IPS-20b (cell line): ENCODE results near the gene KCTD3.
A peak's percentile ranks its signal among the peaks of the same experiment; 100 is the strongest.

Experiments
- H3K27ac ChIP-seq: one replicate; pipeline ENCODE4 v1.5.1; 2013; ENCODE audit warnings: low read length
- H3K27me3 ChIP-seq: 2 replicates; pipeline ENCODE4 v1.6.1; 2013; ENCODE audit warnings: mild to moderate bottlenecking, low read length, inconsistent platforms; ENCODE audit not compliant: insufficient read depth
- H3K36me3 ChIP-seq: 2 replicates; pipeline ENCODE4 v1.6.1; 2013; ENCODE audit warnings: low read depth, mild to moderate bottlenecking, inconsistent platforms, low read length, moderate library complexity; ENCODE audit not compliant: insufficient read depth
- H3K4me1 ChIP-seq: 2 replicates; pipeline ENCODE4 v1.6.1; 2013; ENCODE audit warnings: mild to moderate bottlenecking, control low read depth, inconsistent platforms, low read length, moderate library complexity; ENCODE audit not compliant: insufficient read depth
- H3K4me3 ChIP-seq: 2 replicates; pipeline ENCODE4 v1.5.1; 2013; ENCODE audit warnings: mild to moderate bottlenecking, low read length, inconsistent platforms
- H3K9ac ChIP-seq: 2 replicates; pipeline ENCODE4 v1.6.1; 2013; ENCODE audit warnings: low read depth, mild to moderate bottlenecking, inconsistent platforms, low read length, moderate library complexity
- H3K9me3 ChIP-seq: 2 replicates; pipeline ENCODE4 v1.6.1; 2013; ENCODE audit warnings: mild to moderate bottlenecking, low read depth, low read length, inconsistent platforms; ENCODE audit not compliant: insufficient read depth

Gene KCTD3

DNA sequence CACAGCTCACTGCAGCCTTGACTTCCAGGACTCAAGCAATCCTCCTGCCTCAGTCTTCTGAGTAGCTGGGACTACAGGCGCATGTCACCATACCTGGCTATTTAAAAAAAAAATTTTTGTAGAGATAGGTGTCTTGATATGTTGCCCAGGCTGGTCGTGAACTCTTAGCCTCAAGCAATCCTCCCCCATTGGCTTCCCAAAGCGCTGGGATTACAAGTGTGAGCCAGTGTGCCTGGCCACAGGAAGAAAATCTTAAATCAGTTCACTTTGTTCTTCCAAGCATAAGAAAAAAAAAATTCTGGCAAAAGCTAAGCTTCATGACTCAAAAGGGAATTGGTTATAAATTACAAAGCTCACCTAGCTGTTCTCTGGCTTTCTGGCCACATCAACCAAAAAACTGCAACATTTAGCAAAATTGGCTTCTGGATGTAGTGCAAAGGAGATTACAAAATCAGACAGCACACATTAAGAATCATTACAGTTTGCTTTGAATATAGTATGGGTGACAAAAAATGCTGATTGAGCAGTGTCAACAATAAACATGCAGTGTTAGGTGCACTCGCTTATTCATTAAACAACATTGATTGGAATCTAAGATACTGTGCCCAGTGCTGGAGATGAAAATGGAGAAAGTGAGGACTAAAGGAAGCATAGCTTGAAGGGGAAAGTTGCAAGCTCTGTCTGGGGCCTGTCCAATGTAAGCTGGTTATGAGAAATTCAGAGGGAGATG, 76.7 kb downstream of the KCTD3 start:
- Histone ChIP-seq H3K27me3 (no peaks in the 10 kb centered on the region; the same call in 1 of the 2 replicates), H3K36me3 (no peaks in the 10 kb centered on the region), H3K9me3 (no peaks in the 10 kb centered on the region), H3K4me1 (peaks cover 8% of the 10 kb centered on the region; the same call in 1 of the 2 replicates), H3K27ac (no peak overlapping the region), H3K9ac (no peak overlapping the region), H3K4me3 (no peak overlapping the region)

GRCh38 chr1:215645182-215645581, 78.1 kb downstream of the KCTD3 start:
- no peak overlapping the region for H3K27ac ChIP-seq
- no peak overlapping the region for H3K9ac ChIP-seq
- H3K4me1 ChIP-seq, result peaks cover 9% of the 10 kb centered on the region; the same call in 1 of the 2 replicates
- H3K9me3 ChIP-seq, result no peaks in the 10 kb centered on the region
- no peak overlapping the region for H3K4me3 ChIP-seq
- H3K27me3 ChIP-seq, result no peaks in the 10 kb centered on the region; the same call in 1 of the 2 replicates
- H3K36me3 ChIP-seq, result no peaks in the 10 kb centered on the region

- H3K9ac ChIP-seq, result no peak overlapping the region
- H3K4me3 ChIP-seq, result no peak overlapping the region
- H3K4me1 ChIP-seq, result peaks cover 16% of the 10 kb centered on the region
- no peaks in the 10 kb centered on the region for H3K9me3 ChIP-seq
- H3K27ac ChIP-seq, result no peak overlapping the region
- no peaks in the 10 kb centered on the region for H3K36me3 ChIP-seq
- no peaks in the 10 kb centered on the region; the same call in 1 of the 2 replicates for H3K27me3 ChIP-seq
Observed at GRCh38 chr1:215645861-215646260, 78.8 kb downstream of the KCTD3 start.

GRCh38 chr1:215647738-215648137, 80.6 kb downstream of the KCTD3 start:
- no peak overlapping the region for H3K9ac ChIP-seq
- no peak overlapping the region for H3K27ac ChIP-seq
- no peaks in the 10 kb centered on the region; the same call in 1 of the 2 replicates for H3K27me3 ChIP-seq
- no peak overlapping the region for H3K4me3 ChIP-seq
- H3K4me1 ChIP-seq, result peaks cover 33% of the 10 kb centered on the region
- no peaks in the 10 kb centered on the region for H3K9me3 ChIP-seq
- H3K36me3 ChIP-seq, result no peaks in the 10 kb centered on the region

GRCh38 chr1:215648957-215649356, 81.9 kb downstream of the KCTD3 start:
- Histone ChIP-seq H3K4me1 (peaks cover 44% of the 10 kb centered on the region), H3K27me3 (no peaks in the 10 kb centered on the region; the same call in 1 of the 2 replicates), H3K9me3 (no peaks in the 10 kb centered on the region), H3K36me3 (no peaks in the 10 kb centered on the region), H3K4me3 (no peak overlapping the region), H3K9ac (no peak overlapping the region), H3K27ac (no peak overlapping the region)

DNA sequence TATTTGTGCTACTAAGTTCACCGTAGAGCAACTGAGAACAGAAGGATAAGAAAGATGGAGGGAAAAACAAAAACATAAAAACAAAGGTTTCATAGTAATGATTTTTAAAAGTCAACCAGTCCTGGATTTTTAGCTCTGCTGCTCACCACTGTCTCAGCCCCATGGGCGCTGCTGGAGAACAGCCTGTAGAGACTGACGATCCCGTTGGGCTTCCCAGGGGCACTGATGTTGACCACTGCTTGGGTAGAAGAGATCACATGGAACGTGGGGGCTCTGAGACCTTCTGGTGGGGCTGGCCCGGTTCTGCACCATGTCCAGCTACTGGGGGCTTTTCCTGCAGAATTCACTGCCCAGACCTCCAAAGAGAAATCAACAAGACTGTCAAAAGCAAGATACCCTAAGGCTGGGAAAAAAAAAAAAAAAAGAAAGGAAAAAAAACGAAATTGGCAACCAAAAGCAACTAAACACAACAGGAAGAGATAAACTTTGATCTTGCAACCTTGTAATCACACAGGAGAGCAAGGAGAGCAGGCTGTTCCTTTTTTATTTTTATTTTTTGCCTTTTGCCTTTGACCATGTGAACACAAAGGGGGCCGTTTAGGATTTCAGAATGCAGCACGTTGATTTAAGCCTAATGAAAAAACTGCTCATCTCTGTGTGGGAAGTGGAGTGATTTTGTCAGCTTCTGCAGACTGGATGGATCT, 83.5 kb downstream of the KCTD3 start:
- H3K4me1 ChIP-seq, result peaks cover 44% of the 10 kb centered on the region
- no peaks in the 10 kb centered on the region for H3K9me3 ChIP-seq
- H3K27me3 ChIP-seq, result no peaks in the 10 kb centered on the region
- no peak overlapping the region for H3K4me3 ChIP-seq
- no peak overlapping the region for H3K27ac ChIP-seq
- H3K36me3 ChIP-seq, result no peaks in the 10 kb centered on the region
- H3K9ac ChIP-seq, result peak overlapping the region; percentile 10; the same call in 1 of the 2 replicates

DNA sequence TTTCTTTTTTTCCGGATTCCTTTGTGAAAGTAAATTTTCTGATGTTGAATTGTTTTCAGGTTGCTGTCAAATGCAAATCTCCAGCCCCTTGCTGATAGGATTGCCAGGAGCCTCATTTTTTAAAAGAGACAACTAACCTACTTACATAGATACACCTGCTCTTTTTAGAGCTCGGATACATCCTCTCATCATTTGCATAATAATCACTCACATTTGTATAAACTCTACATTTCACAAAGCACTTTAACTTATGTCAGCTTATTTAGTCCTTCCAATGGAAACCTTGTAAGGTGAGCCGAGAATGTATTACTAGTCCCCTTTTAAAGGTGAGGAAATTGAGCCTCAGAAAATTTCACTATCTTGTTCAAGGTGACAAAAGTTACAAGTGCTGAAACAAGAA, 84.8 kb downstream of the KCTD3 start:
- peak overlapping the region; percentile 63; the same call in 1 of the 2 replicates for H3K9ac ChIP-seq
- peak overlapping the region; percentile 40 for H3K27ac ChIP-seq
- peaks cover 44% of the 10 kb centered on the region for H3K4me1 ChIP-seq
- H3K4me3 ChIP-seq, result peak overlapping the region; percentile 52
- H3K9me3 ChIP-seq, result no peaks in the 10 kb centered on the region
- no peaks in the 10 kb centered on the region for H3K36me3 ChIP-seq
- no peaks in the 10 kb centered on the region for H3K27me3 ChIP-seq

- H3K4me3 ChIP-seq, result peak overlapping the region; percentile 52
- peak overlapping the region; percentile 40 for H3K27ac ChIP-seq
- peaks cover 40% of the 10 kb centered on the region for H3K4me1 ChIP-seq
Observed at GRCh38 chr1:215652371-215652770, 85.3 kb downstream of the KCTD3 start.

GRCh38 chr1:215657047-215657446, 89.9 kb downstream of the KCTD3 start:
- H3K36me3 ChIP-seq, result no peaks in the 10 kb centered on the region
- peaks cover 18% of the 10 kb centered on the region; the same call in 1 of the 2 replicates for H3K4me1 ChIP-seq
- no peaks in the 10 kb centered on the region for H3K9me3 ChIP-seq
- no peak overlapping the region for H3K27ac ChIP-seq
- H3K27me3 ChIP-seq, result no peaks in the 10 kb centered on the region
- H3K9ac ChIP-seq, result no peak overlapping the region
- no peak overlapping the region for H3K4me3 ChIP-seq

More at GRCh38 chr1:215652371-215652770, 85.3 kb downstream of the KCTD3 start:
- H3K9me3 ChIP-seq, result no peaks in the 10 kb centered on the region
- peak overlapping the region; percentile 63; the same call in 1 of the 2 replicates for H3K9ac ChIP-seq
- no peaks in the 10 kb centered on the region for H3K27me3 ChIP-seq
- H3K36me3 ChIP-seq, result no peaks in the 10 kb centered on the region

DNA sequence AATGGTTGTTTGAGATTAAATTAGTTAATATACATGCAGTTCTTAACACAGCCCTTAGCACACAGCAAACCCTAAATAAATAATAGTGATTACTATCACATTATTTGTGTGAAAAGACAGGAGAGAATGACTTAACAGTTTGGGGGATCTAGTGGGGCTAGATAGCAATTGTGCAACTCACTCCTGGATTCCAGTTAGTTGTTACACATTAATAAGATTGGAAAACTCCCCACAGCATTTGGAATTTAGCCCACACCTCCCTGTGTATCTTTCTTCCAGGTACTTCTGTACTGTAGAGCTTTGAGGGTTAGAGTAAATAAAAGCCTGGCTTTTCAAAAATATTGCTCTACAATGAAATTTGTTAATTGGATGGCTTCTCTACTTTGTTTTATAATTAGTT, 93.2 kb downstream of the KCTD3 start:
- no peaks in the 10 kb centered on the region for H3K9me3 ChIP-seq
- H3K9ac ChIP-seq, result no peak overlapping the region
- H3K27ac ChIP-seq, result no peak overlapping the region
- H3K4me1 ChIP-seq, result no peaks in the 10 kb centered on the region
- H3K36me3 ChIP-seq, result no peaks in the 10 kb centered on the region
- no peak overlapping the region for H3K4me3 ChIP-seq
- H3K27me3 ChIP-seq, result no peaks in the 10 kb centered on the region

GRCh38 chr1:215661033-215661432, 93.9 kb downstream of the KCTD3 start:
- no peaks in the 10 kb centered on the region for H3K9me3 ChIP-seq

DNA sequence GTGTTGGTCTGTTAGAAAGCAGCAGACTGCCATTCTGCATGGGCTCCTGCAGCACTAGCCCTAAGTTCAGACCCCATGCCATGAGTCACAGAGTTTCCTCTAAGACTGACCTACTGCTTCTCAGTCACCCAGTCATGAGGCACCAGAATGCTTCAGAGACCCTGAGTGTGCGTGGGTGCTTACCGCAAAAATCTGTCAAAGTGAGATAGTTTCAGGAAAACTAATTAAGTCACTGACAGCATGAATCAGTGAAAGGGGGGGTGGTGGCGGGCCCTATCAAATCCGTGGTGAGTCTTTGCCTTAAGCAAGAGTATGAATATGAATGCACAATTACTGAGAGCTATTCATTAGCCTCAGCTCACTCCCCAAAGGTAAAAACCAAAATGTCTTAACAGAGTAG, 98.1 kb downstream of the KCTD3 start:
- Histone ChIP-seq H3K9ac (no peak overlapping the region), H3K27ac (no peak overlapping the region), H3K9me3 (no peaks in the 10 kb centered on the region), H3K4me1 (peaks cover 7% of the 10 kb centered on the region), H3K27me3 (no peaks in the 10 kb centered on the region), H3K36me3 (no peaks in the 10 kb centered on the region), H3K4me3 (no peak overlapping the region)

More at GRCh38 chr1:215661033-215661432, 93.9 kb downstream of the KCTD3 start:
- Histone ChIP-seq H3K27me3 (no peaks in the 10 kb centered on the region), H3K4me1 (peaks cover 3% of the 10 kb centered on the region; the same call in 1 of the 2 replicates), H3K36me3 (no peaks in the 10 kb centered on the region), H3K9ac (no peak overlapping the region), H3K27ac (no peak overlapping the region), H3K4me3 (no peak overlapping the region)
